SK-N-SH treated with all-trans-retinoic acid at 6 μM for 48 hours (cell line): ENCODE measurements around the gene PPP2R3C.

ENCODE experiments used
- ATAC-seq: fragments of 200-7000 bp; cut with Tn5 transposase; 3 replicates; pipeline ENCODE4 v1.9.1; 2020; ENCODE audit warnings: mild to moderate bottlenecking, moderate library complexity
- ARNTL ChIP-seq: fragments of 450-650 bp; formaldehyde crosslinking; IDR thresholded peaks from 2 replicates; pipeline ENCODE4 v1.5.0; 2020; ENCODE audit warnings: low read depth, mild to moderate bottlenecking, moderate library complexity, borderline replicate concordance
- BACH2 ChIP-seq: fragments of 250-450 bp; sonication (Bioruptor Pico); IDR thresholded peaks from 2 replicates; pipeline ENCODE4 v1.9.0; 2021; ENCODE audit warnings: mild to moderate bottlenecking, borderline replicate concordance
- CSDC2 ChIP-seq: fragments of 250-450 bp; sonication (Bioruptor Pico); IDR thresholded peaks from 2 replicates; pipeline ENCODE4 v1.5.0; 2020; ENCODE audit warnings: mild to moderate bottlenecking, moderate library complexity
- ESRRG ChIP-seq: fragments of 250-450 bp; sonication (Bioruptor Pico); IDR thresholded peaks from 2 replicates; pipeline ENCODE4 v1.6.1; 2021; ENCODE audit warnings: mild to moderate bottlenecking
- GLIS3 ChIP-seq: fragments of 250-450 bp; sonication (Bioruptor Pico); IDR thresholded peaks from 2 replicates; pipeline ENCODE4 v1.5.0; 2020; ENCODE audit warnings: mild to moderate bottlenecking, moderate library complexity
- ISL1 ChIP-seq: fragments of 250-450 bp; sonication (Bioruptor Pico); IDR thresholded peaks from 2 replicates; pipeline ENCODE4 v2.1.2; 2022; ENCODE audit warnings: mild to moderate bottlenecking, moderate library complexity
- OSR1 ChIP-seq: fragments of 250-450 bp; sonication (Bioruptor Pico); IDR thresholded peaks from 2 replicates; pipeline ENCODE4 v1.8.0; 2022; ENCODE audit warnings: moderate library complexity, mild to moderate bottlenecking, inconsistent platforms
- PPARA ChIP-seq: fragments of 250-450 bp; sonication (Bioruptor Pico); IDR thresholded peaks from 2 replicates; pipeline ENCODE4 v1.5.0; 2020; ENCODE audit warnings: mild to moderate bottlenecking, borderline replicate concordance
- RARB ChIP-seq: fragments of 250-450 bp; sonication (Bioruptor Pico); IDR thresholded peaks from 2 replicates; pipeline ENCODE4 v1.8.0; 2021; ENCODE audit warnings: mild to moderate bottlenecking, moderate library complexity
- TOX ChIP-seq: fragments of 250-450 bp; sonication (Bioruptor Pico); IDR thresholded peaks from 2 replicates; pipeline ENCODE4 v1.8.0; 2021; ENCODE audit warnings: mild to moderate bottlenecking, moderate library complexity, borderline replicate concordance
- ZC3H10 ChIP-seq: fragments of 250-450 bp; sonication (Bioruptor Pico); IDR thresholded peaks from 2 replicates; pipeline ENCODE4 v1.5.1; 2021; ENCODE audit warnings: mild to moderate bottlenecking, moderate library complexity
- ZFP3 ChIP-seq: fragments of 250-450 bp; sonication (Bioruptor Pico); IDR thresholded peaks from 2 replicates; pipeline ENCODE4 v1.5.0; 2020; ENCODE audit warnings: mild to moderate bottlenecking, moderate library complexity
- ZFP30 ChIP-seq: fragments of 450-650 bp; formaldehyde crosslinking; IDR thresholded peaks from 2 replicates; pipeline ENCODE4 v1.5.0; 2022; ENCODE audit warnings: mild to moderate bottlenecking, moderate library complexity
- ZNF565 ChIP-seq: fragments of 450-650 bp; formaldehyde crosslinking; conservative IDR thresholded peaks from 2 replicates; pipeline ENCODE4 v1.5.0; 2020; ENCODE audit warnings: low read depth, mild to moderate bottlenecking, moderate library complexity
- ZNF70 ChIP-seq: fragments of 450-650 bp; formaldehyde crosslinking; IDR thresholded peaks from 2 replicates; pipeline ENCODE4 v1.5.0; 2020; ENCODE audit warnings: mild to moderate bottlenecking, moderate library complexity
- ZNF8 ChIP-seq: fragments of 450-650 bp; formaldehyde crosslinking; IDR thresholded peaks from 2 replicates; pipeline ENCODE4 v1.5.0; 2020; ENCODE audit warnings: mild to moderate bottlenecking, moderate library complexity
- TF ChIP-seq, protein P1 (sequence below): fragments of 250-450 bp; sonication (Bioruptor Pico); IDR thresholded peaks from 2 replicates; pipeline ENCODE4 v1.8.0; 2021; ENCODE audit warnings: low read depth, mild to moderate bottlenecking, moderate library complexity, borderline replicate concordance
- TF ChIP-seq, protein P2 (sequence below): fragments of 250-450 bp; sonication (Bioruptor Pico); IDR thresholded peaks from 2 replicates; pipeline ENCODE4 v1.5.0; 2020; ENCODE audit warnings: mild to moderate bottlenecking, moderate library complexity
- TF ChIP-seq, protein P3 (sequence below): fragments of 250-450 bp; sonication (Bioruptor Pico); IDR thresholded peaks from 2 replicates; pipeline ENCODE4 v1.8.0; 2020; ENCODE audit warnings: mild to moderate bottlenecking, moderate library complexity, borderline replicate concordance
- TF ChIP-seq, protein P4 (sequence below): fragments of 250-450 bp; sonication (Bioruptor Pico); IDR thresholded peaks from 2 replicates; pipeline ENCODE4 v1.5.1; 2020; ENCODE audit warnings: low read depth, mild to moderate bottlenecking, moderate library complexity
- TF ChIP-seq, protein P5 (sequence below): fragments of 250-450 bp; sonication (Bioruptor Pico); IDR thresholded peaks from 2 replicates; pipeline ENCODE4 v1.5.1; 2021; ENCODE audit warnings: mild to moderate bottlenecking, moderate library complexity

Gene PPP2R3C

DNA sequence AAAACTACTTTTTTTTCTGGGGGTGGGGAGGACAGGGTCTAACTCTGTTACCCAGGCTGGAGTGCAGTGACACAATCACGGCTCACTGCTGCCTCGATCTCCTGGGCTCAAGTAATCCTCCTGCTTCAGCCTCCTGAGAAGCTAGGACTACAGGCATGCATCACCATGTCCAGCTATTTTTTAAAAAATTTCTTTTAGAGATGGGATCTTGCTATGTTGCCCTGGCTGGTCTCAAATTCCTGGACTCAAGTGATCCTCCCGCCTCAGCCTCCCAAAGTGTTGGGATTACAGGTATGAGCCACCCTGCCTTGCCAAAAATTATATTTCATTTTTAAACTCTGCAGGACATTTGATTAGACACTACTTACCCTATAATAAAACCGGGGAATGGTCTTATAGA lies 5.5 kb downstream of the PPP2R3C start:
- no peak for TF ChIP-seq OSR1 (CRISPR knock-in tag)
- TF ChIP-seq ZFP30: no peak
- no peak for TF ChIP-seq CSDC2 (CRISPR knock-in tag)
- TF ChIP-seq, protein P1, sequence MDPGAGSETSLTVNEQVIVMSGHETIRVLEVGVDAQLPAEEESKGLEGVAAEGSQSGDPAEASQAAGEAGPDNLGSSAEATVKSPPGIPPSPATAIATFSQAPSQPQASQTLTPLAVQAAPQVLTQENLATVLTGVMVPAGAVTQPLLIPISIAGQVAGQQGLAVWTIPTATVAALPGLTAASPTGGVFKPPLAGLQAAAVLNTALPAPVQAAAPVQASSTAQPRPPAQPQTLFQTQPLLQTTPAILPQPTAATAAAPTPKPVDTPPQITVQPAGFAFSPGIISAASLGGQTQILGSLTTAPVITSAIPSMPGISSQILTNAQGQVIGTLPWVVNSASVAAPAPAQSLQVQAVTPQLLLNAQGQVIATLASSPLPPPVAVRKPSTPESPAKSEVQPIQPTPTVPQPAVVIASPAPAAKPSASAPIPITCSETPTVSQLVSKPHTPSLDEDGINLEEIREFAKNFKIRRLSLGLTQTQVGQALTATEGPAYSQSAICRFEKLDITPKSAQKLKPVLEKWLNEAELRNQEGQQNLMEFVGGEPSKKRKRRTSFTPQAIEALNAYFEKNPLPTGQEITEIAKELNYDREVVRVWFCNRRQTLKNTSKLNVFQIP: no peak
- TF ChIP-seq RARB (CRISPR knock-in tag): no peak
- no peak for TF ChIP-seq ZFP3
- TF ChIP-seq, protein P2, sequence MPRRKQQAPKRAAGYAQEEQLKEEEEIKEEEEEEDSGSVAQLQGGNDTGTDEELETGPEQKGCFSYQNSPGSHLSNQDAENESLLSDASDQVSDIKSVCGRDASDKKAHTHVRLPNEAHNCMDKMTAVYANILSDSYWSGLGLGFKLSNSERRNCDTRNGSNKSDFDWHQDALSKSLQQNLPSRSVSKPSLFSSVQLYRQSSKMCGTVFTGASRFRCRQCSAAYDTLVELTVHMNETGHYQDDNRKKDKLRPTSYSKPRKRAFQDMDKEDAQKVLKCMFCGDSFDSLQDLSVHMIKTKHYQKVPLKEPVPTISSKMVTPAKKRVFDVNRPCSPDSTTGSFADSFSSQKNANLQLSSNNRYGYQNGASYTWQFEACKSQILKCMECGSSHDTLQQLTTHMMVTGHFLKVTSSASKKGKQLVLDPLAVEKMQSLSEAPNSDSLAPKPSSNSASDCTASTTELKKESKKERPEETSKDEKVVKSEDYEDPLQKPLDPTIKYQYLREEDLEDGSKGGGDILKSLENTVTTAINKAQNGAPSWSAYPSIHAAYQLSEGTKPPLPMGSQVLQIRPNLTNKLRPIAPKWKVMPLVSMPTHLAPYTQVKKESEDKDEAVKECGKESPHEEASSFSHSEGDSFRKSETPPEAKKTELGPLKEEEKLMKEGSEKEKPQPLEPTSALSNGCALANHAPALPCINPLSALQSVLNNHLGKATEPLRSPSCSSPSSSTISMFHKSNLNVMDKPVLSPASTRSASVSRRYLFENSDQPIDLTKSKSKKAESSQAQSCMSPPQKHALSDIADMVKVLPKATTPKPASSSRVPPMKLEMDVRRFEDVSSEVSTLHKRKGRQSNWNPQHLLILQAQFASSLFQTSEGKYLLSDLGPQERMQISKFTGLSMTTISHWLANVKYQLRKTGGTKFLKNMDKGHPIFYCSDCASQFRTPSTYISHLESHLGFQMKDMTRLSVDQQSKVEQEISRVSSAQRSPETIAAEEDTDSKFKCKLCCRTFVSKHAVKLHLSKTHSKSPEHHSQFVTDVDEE (CRISPR knock-in tag): no peak
- TF ChIP-seq ZNF70 (CRISPR knock-in tag): no peak
- TF ChIP-seq ZNF565 (CRISPR knock-in tag): no peak
- no peak for TF ChIP-seq TOX
- no peak for TF ChIP-seq ESRRG
- TF ChIP-seq, protein P3, sequence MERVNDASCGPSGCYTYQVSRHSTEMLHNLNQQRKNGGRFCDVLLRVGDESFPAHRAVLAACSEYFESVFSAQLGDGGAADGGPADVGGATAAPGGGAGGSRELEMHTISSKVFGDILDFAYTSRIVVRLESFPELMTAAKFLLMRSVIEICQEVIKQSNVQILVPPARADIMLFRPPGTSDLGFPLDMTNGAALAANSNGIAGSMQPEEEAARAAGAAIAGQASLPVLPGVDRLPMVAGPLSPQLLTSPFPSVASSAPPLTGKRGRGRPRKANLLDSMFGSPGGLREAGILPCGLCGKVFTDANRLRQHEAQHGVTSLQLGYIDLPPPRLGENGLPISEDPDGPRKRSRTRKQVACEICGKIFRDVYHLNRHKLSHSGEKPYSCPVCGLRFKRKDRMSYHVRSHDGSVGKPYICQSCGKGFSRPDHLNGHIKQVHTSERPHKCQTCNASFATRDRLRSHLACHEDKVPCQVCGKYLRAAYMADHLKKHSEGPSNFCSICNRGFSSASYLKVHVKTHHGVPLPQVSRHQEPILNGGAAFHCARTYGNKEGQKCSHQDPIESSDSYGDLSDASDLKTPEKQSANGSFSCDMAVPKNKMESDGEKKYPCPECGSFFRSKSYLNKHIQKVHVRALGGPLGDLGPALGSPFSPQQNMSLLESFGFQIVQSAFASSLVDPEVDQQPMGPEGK (CRISPR knock-in tag): no peak
- TF ChIP-seq, protein P4, sequence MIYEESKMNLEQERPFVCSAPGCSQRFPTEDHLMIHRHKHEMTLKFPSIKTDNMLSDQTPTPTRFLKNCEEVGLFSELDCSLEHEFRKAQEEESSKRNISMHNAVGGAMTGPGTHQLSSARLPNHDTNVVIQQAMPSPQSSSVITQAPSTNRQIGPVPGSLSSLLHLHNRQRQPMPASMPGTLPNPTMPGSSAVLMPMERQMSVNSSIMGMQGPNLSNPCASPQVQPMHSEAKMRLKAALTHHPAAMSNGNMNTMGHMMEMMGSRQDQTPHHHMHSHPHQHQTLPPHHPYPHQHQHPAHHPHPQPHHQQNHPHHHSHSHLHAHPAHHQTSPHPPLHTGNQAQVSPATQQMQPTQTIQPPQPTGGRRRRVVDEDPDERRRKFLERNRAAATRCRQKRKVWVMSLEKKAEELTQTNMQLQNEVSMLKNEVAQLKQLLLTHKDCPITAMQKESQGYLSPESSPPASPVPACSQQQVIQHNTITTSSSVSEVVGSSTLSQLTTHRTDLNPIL (CRISPR knock-in tag): no peak
- TF ChIP-seq ARNTL (CRISPR knock-in tag): no peak
- no peak for TF ChIP-seq PPARA (CRISPR knock-in tag)
- no peak for TF ChIP-seq GLIS3
- no peak for TF ChIP-seq ZNF8 (CRISPR knock-in tag)
- TF ChIP-seq ZC3H10 (CRISPR knock-in tag): no peak
- no peak for TF ChIP-seq BACH2 (CRISPR knock-in tag)
- TF ChIP-seq, protein P5, sequence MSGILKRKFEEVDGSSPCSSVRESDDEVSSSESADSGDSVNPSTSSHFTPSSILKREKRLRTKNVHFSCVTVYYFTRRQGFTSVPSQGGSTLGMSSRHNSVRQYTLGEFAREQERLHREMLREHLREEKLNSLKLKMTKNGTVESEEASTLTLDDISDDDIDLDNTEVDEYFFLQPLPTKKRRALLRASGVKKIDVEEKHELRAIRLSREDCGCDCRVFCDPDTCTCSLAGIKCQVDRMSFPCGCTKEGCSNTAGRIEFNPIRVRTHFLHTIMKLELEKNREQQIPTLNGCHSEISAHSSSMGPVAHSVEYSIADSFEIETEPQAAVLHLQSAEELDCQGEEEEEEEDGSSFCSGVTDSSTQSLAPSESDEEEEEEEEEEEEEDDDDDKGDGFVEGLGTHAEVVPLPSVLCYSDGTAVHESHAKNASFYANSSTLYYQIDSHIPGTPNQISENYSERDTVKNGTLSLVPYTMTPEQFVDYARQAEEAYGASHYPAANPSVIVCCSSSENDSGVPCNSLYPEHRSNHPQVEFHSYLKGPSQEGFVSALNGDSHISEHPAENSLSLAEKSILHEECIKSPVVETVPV: no peak
- ATAC-seq: no peak

GRCh38 chr14:35114036-35114435 lies 7.8 kb downstream of the PPP2R3C start:
- ATAC-seq: no peak
- TF ChIP-seq, protein P2 (CRISPR knock-in tag): no peak
- TF ChIP-seq ISL1: no peak
- TF ChIP-seq, protein P4 (CRISPR knock-in tag): no peak
